Raji (cell line): ENCODE data around the gene GNB2.

Experiments
- POLR2A ChIP-seq: IDR thresholded peaks from 2 replicates; pipeline ENCODE4 v1.6.1; 2011; ENCODE audit warnings: low read depth, low read length, control low read depth; ENCODE audit not compliant: insufficient read depth

Gene GNB2

DNA sequence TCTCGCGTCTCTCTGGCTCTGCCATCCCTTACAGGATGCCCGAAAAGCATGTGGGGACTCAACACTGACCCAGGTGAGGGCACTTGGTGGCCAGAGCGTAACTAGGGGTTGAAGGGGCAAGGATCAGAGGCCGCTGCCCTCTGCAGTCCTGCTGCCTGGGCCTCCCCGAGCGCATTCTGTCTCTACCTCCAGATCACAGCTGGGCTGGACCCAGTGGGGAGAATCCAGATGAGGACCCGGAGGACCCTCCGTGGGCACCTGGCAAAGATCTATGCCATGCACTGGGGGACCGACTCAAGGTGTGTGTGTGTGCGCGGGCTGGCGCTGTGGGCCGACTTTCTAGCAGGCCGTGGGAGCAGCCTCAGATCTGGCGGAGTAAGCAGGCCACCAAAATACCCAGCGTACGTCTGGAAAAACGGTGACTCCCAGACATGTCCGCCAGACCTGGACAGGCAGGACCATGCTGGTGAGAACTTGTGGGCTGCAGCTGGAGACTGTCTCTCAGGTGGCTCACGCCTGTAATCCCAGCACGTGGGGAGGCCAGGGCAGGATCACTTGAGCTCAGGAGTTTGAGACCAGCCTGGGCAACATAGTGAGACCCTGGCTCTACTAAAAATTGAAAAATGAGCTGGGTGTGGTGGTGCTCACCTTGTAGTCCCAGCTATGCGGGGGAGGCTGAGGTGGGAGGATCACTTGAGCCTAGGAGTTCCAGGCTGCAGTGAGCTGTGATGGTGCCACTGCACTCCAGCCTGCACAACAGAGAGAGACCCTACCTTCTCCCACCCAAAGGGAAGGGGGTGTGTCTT lies 3.2 kb downstream of the GNB2 start:
- no peak for TF ChIP-seq POLR2A

DNA sequence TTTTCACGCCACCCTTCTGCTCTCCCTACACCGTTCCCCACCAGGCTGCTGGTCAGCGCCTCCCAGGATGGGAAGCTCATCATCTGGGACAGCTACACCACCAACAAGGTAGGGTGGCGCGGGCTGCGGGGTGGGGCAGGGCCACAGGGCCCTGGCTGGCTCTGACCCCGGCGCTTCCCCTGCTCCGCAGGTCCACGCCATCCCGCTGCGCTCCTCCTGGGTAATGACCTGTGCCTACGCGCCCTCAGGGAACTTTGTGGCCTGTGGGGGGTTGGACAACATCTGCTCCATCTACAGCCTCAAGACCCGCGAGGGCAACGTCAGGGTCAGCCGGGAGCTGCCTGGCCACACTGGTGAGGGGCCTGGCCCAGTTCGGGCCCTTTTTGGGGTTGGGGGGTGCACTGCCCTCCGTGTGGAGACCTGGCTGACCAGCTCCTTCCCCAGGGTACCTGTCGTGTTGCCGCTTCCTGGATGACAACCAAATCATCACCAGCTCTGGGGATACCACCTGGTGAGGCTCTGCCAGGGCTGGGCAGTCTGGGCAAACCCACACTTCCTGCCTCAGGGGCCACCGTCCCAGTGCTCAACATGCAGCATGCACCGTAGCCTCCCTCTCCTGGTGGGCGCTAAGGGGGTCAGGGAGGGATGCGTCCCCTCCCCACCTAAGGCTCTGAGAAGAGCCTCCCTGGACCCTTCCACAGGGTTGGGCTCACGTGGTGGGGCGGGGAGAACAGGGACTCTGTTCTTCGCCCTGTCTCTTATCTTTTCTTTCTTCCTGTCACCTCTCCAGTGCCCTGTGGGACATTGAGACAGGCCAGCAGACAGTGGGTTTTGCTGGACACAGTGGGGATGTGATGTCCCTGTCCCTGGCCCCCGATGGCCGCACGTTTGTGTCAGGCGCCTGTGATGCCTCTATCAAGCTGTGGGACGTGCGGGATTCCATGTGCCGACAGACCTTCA lies 4.0 kb downstream of the GNB2 start:
- TF ChIP-seq POLR2A = no peak

DNA sequence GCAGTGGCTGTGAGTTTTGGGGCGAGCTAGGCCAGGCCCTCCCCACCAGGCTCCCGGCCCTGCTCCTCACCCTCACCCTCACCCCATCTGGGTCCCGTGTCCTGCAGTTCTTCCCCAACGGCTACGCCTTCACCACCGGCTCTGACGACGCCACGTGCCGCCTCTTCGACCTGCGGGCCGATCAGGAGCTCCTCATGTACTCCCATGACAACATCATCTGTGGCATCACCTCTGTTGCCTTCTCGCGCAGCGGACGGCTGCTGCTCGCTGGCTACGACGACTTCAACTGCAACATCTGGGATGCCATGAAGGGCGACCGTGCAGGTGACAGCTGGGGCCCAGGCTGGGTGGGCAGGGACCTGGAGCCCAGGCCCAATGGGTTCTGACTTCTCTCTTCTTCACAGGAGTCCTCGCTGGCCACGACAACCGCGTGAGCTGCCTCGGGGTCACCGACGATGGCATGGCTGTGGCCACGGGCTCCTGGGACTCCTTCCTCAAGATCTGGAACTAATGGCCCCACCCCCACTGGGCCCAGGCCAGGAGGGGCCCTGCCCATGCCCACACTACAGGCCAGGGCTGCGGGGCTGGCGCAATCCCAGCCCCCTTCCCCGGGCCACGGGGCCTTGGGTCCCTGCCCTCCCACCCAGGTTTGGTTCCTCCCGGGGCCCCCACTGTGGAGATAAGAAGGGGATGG lies 4.9 kb downstream of the GNB2 start:
- TF ChIP-seq POLR2A = no peak

DNA sequence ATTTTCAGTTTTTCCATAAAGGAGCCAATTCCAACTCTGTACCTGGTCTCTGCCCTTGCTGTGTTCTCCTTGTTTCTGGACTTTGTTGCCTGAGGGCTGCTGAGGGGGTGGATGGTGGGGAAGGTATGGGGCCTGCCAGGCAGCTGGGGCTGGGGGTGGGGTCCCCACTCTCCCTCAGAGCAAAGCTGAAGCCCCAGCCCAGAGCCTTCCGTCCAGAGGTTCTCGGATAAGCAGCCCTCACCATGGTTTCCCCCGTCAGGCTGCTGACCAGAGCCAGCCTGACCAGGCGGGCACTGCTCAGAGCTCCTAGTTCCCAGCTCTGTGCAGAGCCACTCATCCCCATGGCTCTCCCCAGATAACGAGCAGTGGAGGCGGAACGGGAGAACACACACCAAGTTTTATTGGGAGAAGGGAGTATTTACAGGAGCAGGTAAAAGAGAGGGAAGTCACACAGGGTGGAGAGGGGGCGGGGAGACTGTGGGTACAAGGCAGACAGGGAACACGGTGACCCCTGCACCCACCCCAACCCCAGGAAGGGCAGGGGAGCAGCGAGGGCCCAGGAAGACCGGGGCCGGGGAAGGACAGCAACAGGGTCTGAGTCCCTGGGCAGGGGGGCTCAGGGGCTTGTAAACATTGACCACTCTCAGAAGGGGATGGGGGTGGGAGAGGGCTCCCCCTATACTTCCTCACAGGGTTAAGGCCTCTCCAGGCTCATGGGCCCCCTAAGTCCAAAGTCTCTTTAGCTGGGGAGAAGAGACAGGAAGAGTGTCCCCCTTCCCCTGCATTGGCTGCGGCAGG lies 5.8 kb downstream of the GNB2 start:
- TF ChIP-seq POLR2A = no peak

DNA sequence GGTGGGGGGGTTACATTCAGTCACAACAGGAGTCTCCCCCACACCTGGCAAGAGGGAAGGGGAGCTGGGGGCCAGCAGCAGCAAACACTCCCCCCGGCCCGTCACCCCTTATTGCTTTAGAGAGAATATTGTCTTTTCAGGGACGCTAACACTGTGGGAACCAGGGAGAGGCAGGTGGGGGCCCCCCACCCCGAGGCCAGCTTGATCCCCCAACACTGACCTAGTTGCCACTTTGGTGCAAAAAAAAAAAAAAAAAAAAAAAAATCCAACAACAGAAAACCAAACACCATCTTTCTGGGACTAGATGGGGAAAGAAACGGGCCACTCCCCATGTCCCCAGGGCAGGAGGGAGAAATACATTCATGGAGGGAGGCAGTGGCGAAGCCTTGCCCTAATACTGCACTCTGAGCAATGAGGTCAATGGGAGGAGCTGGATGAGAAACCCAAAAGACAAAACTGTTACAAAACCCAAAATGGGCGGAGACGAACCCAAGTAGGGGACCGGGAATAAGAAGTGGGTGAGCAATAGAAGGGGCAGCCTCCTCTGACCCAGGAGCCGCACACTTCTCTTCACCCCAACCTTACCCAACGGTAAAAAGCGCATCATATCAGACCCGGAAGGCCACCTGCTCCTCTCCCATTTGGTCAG lies 6.5 kb downstream of the GNB2 start:
- no peak for TF ChIP-seq POLR2A

DNA sequence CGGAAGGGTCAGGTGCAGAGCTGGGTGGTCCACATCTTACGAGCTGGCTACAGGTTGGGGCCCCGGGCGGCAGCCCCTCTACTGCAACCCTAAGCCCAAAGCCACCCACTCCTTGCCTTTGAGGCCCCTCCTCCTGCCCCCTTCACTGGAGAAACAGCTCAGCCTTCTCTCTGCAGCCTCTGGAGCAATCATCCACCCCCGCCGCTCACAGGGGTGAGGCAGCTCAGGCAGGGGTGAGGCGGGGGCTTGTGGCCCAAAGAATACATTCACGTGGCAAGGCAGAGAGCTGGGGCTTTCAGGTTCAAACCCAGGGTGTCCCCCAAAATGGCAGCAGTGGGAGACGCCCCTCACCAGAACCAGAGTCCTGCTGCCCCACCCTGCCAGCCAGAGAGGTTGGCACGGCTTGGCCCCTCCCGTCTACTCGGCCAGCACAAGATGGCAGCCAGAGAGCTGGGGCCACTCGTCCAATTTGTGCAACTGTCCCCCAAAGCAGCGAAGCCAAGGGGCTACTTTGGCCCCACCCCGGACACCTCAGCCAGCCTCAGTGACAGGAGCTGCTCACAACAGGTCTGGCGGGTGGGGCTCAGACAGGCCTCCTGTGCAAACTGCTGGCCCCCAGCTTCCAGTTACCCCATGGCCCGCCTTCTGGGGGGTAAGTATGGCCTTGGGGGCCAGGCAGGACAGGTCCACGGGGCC lies 7.2 kb downstream of the GNB2 start:
- no peak for TF ChIP-seq POLR2A

DNA sequence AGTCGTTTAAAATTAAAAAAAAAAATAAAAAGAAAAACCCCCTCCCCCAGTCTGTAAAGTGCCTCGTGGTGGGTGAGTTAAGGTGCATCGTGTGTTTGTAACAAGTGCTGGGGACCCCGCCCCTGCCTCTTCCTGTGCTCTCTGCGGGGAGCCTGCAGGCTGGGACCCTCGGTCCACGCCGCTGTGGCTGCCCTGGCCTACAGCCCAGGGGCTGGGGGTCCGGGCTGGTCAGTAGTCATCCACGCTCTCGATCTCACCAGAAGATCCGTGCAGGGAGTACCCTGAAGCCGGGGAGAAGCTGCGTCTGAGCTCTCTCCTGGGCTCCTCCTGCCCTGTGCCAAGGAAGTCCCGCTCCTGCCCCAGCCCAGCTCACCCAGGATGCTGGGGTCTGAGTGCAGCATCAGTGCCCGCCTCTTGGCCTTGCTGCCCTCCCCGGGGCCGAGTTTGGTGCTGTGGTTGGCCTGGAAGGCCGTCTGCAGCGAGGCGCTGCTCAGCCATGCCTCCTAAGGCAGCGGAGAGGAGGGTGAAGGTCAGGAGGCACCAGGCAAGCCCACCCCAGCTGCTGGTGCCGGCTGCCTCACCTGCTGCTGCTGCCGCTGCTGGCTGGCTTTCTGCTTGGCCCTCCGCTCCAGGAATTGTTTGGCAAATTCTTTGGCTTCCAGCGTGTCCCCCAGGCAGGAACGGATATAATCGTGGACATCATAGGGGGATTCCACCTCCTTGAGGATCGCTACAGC lies 8.1 kb downstream of the GNB2 start:
- TF ChIP-seq POLR2A = no peak

DNA sequence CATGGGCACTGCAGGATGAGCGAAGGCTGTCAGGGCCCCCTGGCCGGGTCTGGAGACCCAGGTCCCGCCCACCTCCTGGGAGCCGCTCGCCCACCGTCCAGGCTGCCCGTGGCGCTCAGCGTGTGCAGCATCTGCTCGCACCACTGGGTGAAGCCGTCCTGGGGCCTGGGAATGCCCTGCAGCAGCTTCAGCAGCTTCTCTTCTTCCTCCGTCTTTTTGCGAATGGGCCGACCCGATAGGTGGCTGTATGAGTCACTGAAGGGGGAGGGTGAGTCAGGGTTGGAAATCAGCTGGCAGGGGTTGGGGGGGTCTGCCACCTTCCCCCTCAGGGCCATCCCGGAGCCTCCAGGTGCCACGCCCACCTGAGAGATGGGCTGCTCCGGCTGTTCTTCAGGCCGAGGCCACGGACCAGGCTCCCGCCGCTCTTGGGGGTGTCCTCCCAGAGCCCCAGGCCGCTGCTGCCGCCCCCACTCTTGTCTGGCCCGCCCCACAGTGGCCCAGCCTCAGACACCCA lies 8.7 kb downstream of the GNB2 start:
- TF ChIP-seq POLR2A = no peak

DNA sequence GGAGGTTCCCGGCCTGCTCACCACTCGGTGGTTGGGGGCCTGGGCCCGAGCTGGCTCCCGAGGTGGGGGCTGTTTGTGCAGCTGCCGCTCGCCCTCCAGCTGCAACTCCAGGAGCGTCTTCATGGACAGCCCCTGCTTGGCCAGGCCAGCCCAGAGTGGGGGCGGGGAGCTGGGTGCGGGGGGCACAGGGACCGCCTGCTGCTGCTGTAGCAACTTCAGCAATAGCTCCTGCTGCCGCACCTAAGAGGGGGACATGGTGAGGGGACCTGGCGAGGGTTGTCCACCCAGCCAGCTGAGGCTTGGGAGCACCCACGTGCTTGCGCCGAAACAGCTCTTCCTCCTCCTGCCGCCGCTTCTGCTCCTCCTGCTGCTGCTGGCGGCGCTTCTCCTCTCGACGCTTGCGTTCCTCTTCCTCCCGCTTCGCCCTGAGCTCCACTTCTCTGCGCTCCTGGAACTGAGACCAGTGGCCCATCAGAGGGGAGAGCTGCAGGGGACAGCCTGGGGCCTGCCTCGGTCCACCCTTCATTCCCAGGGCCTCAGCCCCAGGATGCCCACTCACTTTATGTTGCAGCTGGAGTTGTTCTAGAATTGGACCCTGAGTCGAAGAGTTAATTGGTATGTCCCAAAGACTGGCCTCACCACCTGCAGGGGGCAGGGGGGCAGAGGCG lies 9.6 kb downstream of the GNB2 start:
- no peak for TF ChIP-seq POLR2A

DNA sequence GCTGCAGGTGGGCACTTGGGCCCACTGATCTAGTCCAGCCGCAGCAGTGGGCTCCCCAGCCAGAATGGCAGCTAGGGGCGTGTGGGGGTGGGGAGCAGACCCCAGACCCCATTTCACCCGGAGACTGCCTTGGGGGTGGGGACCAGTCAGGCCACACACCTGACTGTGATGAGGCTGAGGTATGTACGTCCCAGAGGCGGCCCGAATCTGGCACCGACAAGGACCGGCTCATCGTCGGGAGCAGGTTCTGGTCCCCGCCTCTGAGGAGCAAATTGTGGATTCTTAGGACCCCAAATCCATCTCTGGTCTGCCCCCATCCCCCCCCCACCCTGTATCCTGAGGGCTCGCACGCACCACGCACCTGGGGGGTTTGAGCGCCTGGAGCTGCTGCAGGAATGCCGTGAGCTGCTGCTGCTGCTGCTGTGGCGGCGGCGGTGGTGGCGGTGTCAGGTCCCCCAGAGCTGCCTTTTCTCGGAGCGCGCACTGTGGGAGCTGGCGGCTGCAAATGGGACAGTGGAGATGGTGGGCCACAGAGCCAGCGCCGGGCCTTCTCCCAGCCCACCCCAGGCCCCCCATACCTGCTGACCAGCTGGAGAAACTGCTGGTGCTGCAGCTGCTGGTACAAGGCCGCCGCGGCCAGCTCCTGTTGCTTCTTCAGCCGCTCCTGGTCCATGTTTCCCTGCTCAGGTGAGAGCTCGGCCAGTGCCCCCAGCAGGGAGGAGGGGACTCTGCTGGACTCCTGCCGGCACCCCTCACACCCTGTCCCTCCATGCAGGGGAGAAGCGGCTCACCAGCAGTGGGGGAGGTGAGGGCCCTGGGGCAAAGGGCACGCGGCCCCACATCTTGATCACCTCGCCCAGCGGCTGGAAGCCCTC lies 10.4 kb downstream of the GNB2 start:
- no peak for TF ChIP-seq POLR2A

DNA sequence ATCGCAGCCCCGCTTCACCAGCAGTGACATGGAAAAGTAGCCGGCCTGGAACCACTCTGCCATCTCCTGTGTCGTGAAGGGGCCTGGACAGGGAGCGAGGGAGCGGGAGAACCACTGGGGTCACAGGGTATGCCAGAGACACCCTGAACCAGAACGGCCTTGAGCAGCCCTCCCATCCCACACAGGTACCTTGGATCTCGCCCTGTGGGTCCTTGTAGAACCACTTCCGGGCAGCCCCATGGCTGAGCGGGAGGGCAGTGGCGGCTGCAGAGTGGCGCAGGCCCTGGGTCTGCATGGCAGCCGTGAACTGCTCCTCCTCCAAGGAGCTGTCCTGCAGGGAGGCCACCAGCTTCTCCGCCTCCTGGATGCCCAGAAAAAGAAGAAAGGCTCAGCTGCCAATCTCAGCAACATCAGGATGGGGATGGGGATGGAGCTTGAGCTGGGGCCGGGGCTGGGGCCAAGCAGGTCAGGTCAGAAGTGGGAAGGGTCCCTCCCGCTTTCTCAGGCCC lies 11.0 kb downstream of the GNB2 start:
- no peak for TF ChIP-seq POLR2A
